Measurements from ENCODE around the gene CD93. TPM values are rescaled to one million over a fixed set of nuclear protein-coding genes. Genes with fewer than 3 reads are reported as not detected.

The CD93 gene
- total RNA-seq, 4 donors from 2014 or later = 6.3 to 14.3 (median 7.9) TPM

DNA sequence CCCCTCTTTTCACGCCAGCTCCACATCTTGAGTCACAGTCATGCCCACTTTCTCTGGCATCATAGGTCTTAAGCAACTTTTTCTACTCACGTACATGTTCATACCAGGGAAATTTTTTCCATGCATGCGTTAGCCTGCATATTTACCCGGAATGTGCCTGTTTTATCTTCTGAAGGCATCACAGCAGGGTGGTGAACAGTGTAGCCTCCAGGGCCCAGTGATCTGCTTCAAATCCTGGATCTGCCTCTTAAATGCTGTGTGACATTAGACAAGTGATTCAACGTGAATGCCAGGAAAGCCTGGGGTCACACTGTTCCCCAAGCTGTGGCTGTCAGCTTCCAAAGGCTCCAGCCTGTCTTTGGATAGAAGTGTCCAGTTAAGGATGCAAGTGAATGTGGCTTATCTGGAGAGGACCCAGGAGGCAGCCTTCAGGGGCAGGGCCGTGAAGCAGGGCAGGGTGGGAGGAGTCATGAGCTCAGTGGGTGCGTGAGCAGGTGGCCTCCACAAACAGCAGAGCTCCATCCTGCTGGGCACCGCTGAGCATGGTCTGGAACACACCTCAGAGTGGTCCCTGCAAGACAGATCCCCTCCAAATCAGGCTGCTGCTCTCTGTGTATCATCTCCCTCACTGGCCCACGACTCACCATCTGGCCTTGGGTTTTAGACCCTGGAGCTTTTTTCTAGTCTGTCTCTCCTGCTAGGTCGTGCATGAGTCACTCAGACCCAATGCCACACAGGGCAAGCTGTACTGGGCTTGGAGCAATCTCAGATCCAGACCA, 30.4 kb upstream of the CD93 start:
- Histone ChIP-seq H3K4me3 (no peak overlapping the region), H3K27ac (peak overlapping the region in 1 of 4 donors; percentile 4), H3K4me1 (peaks cover 0 to 3% (median 0%) of the 10 kb centered on the region in 4 donors), H3K27me3 (no peaks in the 10 kb centered on the region), H3K36me3 (no peaks in the 10 kb centered on the region), H3K9me3 (no peaks in the 10 kb centered on the region)
- in situ Hi-C loops (cut with MboI; ENCODE audit: low pct_ligation_motif_present in 1 of 4, low pct_unique_long_range_greater_than_20kb in 1 of 4, low sequenced_read_pairs in 3 of 4) = no loop called here
- DNase-seq = no peak
- TF ChIP-seq POLR2AphosphoS5 (IDR thresholded peaks at IDR 0.05) = no peak
- TF ChIP-seq POLR2A (IDR thresholded peaks at IDR 0.05) = no peak
- no peak for TF ChIP-seq EP300 (IDR thresholded peaks at IDR 0.05; ENCODE audit: low read depth)
- TF ChIP-seq, protein P1, sequence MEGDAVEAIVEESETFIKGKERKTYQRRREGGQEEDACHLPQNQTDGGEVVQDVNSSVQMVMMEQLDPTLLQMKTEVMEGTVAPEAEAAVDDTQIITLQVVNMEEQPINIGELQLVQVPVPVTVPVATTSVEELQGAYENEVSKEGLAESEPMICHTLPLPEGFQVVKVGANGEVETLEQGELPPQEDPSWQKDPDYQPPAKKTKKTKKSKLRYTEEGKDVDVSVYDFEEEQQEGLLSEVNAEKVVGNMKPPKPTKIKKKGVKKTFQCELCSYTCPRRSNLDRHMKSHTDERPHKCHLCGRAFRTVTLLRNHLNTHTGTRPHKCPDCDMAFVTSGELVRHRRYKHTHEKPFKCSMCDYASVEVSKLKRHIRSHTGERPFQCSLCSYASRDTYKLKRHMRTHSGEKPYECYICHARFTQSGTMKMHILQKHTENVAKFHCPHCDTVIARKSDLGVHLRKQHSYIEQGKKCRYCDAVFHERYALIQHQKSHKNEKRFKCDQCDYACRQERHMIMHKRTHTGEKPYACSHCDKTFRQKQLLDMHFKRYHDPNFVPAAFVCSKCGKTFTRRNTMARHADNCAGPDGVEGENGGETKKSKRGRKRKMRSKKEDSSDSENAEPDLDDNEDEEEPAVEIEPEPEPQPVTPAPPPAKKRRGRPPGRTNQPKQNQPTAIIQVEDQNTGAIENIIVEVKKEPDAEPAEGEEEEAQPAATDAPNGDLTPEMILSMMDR (IDR thresholded peaks at IDR 0.05) = no peak
- WGBS, 2 donors (ENCODE audit: low coverage in 1 of 2) = 69% methylated on average over 10 of the region's 10 CpGs; no CpG with 5 or more reads in 1 of the 2 donors
- intact Hi-C loops (cut with DNase I; ENCODE audit: low total_unique reads) = no loop called here

DNA sequence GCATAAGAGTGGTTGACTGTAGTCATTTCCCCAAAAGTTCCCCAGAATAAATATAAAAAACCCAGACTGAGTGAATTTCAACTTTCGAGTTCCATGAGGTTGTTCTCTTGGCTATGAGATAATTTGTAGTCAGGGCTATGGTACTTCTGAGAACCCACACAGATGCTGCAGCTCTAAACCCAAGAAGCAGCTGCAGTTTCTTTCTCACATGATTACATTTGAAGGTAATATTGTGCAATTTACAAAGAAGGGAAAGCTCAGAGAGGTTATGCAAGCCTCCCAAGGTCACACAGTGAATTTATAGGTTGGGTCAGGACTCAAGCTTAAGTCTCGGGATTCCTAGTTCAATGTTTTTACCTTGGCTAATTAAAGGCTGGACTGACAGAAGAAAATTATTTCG, 29.7 kb upstream of the CD93 start:
- Histone ChIP-seq H3K27ac (no peak overlapping the region), H3K36me3 (no peaks in the 10 kb centered on the region), H3K9me3 (no peaks in the 10 kb centered on the region), H3K27me3 (no peaks in the 10 kb centered on the region), H3K4me3 (no peak overlapping the region), H3K4me1 (no peaks in the 10 kb centered on the region)
- in situ Hi-C loops (cut with MboI; ENCODE audit: low pct_ligation_motif_present in 1 of 4, low pct_unique_long_range_greater_than_20kb in 1 of 4, low sequenced_read_pairs in 3 of 4) (no loop called here), intact Hi-C loops (cut with DNase I; ENCODE audit: low total_unique reads) (no loop called here)
- WGBS, 2 donors (ENCODE audit: low coverage in 1 of 2) = 73 to 83% methylated on average over 1 to 3 of the region's 3 CpGs
- TF ChIP-seq, protein P1 (IDR thresholded peaks at IDR 0.05) = no peak
- no peak for TF ChIP-seq POLR2A (IDR thresholded peaks at IDR 0.05)
- TF ChIP-seq EP300 (IDR thresholded peaks at IDR 0.05; ENCODE audit: low read depth) = no peak
- TF ChIP-seq POLR2AphosphoS5 (IDR thresholded peaks at IDR 0.05) = no peak
- DNase-seq = no peak

DNA sequence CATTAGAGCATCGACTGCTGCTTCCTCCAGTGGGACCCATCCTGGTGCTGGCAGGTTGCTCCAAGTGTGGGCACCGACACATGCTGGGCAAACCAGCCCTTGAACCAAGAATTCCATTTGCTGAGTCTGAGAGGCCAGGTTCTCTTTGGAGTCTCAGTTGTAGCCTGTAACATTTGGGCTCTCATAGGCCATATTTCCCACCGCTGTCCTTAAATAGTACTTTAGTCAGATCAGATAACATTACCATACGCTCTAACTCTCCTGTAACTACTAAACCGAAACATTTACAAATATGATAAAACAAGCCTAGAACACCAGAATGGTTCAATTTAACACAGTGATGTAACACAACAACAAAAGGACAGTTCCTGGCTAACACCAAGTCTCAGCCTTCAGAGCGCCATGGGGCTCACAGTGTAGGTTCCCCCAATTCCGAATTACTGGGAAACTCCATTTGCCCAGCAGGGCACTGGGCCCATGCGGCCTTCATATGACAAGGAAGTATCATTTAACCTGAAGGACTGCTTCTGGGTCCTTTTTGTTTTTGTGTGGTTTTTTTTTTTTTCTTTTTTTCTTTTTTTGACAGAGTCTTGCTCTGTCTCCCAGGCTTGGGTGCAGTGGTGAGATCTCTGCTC, 28.4 kb upstream of the CD93 start:
- no peaks in the 10 kb centered on the region for H3K36me3 ChIP-seq
- intact Hi-C loops (cut with DNase I; ENCODE audit: low total_unique reads) (no loop called here), in situ Hi-C loops (cut with MboI; ENCODE audit: low pct_ligation_motif_present in 1 of 4, low pct_unique_long_range_greater_than_20kb in 1 of 4, low sequenced_read_pairs in 3 of 4) (no loop called here)
- H3K4me3 ChIP-seq = no peak overlapping the region
- no peaks in the 10 kb centered on the region for H3K4me1 ChIP-seq
- no peak overlapping the region for H3K27ac ChIP-seq
- no peaks in the 10 kb centered on the region for H3K9me3 ChIP-seq
- no peaks in the 10 kb centered on the region for H3K27me3 ChIP-seq
- TF ChIP-seq POLR2A (IDR thresholded peaks at IDR 0.05) (no peak), POLR2AphosphoS5 (IDR thresholded peaks at IDR 0.05) (no peak), EP300 (IDR thresholded peaks at IDR 0.05; ENCODE audit: low read depth) (no peak)
- TF ChIP-seq, protein P1 (IDR thresholded peaks at IDR 0.05) = no peak
- WGBS, 2 donors (ENCODE audit: low coverage in 1 of 2) = 93 to 100% methylated on average over 5 to 8 of the region's 8 CpGs
- no peak for DNase-seq

DNA sequence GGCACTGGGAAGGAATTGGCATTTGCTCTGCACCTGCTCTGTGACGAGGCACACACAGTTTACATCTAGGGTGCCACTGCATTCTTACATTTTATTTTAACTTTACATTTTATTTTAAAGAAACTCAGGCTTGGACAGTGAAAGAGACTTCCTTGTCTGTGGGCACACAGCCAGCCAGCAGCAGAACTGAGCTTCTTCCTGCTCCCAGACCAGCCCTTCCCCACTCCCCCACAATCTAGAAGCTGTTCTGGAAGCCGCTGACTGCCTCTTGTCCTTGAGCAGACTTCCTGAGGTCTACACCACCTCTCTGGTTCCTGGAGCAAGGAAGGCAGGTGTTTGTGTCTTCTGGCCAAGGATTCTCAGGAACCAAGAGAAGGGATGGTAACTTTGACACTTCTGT, 27.9 kb upstream of the CD93 start:
- no peak for DNase-seq
- no peaks in the 10 kb centered on the region for H3K4me1 ChIP-seq
- no peaks in the 10 kb centered on the region for H3K27me3 ChIP-seq
- in situ Hi-C loops (cut with MboI; ENCODE audit: low pct_ligation_motif_present in 1 of 4, low pct_unique_long_range_greater_than_20kb in 1 of 4, low sequenced_read_pairs in 3 of 4) (no loop called here), intact Hi-C loops (cut with DNase I; ENCODE audit: low total_unique reads) (no loop called here)
- H3K27ac ChIP-seq = no peak overlapping the region
- TF ChIP-seq EP300 (IDR thresholded peaks at IDR 0.05; ENCODE audit: low read depth) = no peak
- no peak for TF ChIP-seq POLR2AphosphoS5 (IDR thresholded peaks at IDR 0.05)
- TF ChIP-seq, protein P1 (IDR thresholded peaks at IDR 0.05) = no peak
- no peak for TF ChIP-seq POLR2A (IDR thresholded peaks at IDR 0.05)
- no peaks in the 10 kb centered on the region for H3K9me3 ChIP-seq
- WGBS, 2 donors (ENCODE audit: low coverage in 1 of 2) = 67% methylated on average over 2 of the region's 2 CpGs; no CpG with 5 or more reads in 1 of the 2 donors
- H3K4me3 ChIP-seq = no peak overlapping the region
- H3K36me3 ChIP-seq = no peaks in the 10 kb centered on the region

Measured in transverse colon (tissue), 4 donors.